ENCODE results near the gene IGF1R.

The IGF1R gene

DNA sequence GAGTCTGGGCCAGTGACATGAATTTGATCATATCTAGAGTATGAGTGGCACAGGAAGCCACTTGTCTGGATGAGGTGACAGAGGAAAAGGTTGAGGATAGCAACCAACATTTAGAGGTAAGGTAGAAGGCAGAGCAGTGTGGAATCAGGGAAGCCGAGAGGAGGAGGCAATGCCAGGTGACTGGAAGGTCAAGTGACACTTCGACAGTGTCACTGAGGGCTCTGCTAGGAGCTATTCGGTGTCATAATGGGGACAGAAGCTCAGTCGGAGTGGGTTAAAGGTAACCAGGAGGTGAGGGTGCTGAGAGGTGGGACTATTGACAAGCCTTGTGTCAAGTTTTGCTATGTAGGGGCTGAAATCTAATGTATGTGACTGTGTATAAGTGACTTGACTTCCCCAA, 56.7 kb downstream of the IGF1R start:
- no peak for DNase-seq (ENCODE audit: low read depth)

- DNase-seq (ENCODE audit: low read depth), result no peak
Measured at GRCh38 chr15:98706387-98706786, 58.0 kb downstream of the IGF1R start.

- no peak for DNase-seq (ENCODE audit: low read depth)
Measured at GRCh38 chr15:98706986-98707385, 58.6 kb downstream of the IGF1R start.

DNA sequence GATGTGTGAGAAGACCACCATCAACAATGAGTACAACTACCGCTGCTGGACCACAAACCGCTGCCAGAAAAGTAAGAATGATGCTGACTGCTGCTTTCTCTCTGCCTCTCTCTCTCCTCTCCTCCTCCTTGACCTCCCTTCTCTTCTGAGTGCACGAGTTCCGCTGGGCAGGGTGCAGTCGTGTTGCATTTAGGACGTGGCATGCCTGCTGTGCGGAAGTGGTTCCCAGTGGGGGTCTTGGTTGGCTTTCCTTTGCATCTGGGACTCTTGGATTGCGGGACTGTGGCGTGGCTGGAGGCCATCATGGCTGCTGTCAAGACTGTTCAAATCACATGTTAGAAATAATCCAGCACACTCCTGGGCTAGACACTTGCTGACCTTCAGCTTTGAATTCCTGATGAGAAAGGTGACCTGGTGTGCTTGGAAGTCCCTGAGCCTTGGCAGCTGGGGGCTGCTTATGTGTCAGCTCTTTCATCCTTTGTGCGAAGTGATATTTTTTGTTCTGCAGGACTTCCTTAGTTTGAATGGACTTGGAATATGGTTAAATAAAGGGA, 59.8 kb downstream of the IGF1R start:
- DNase-seq (ENCODE audit: low read depth), result no peak

GRCh38 chr15:98711810-98712209, 63.5 kb downstream of the IGF1R start:
- DNase-seq (ENCODE audit: low read depth), result no peak

GRCh38 chr15:98712845-98713584, 64.7 kb downstream of the IGF1R start:
- no peak for DNase-seq (ENCODE audit: low read depth)

DNA sequence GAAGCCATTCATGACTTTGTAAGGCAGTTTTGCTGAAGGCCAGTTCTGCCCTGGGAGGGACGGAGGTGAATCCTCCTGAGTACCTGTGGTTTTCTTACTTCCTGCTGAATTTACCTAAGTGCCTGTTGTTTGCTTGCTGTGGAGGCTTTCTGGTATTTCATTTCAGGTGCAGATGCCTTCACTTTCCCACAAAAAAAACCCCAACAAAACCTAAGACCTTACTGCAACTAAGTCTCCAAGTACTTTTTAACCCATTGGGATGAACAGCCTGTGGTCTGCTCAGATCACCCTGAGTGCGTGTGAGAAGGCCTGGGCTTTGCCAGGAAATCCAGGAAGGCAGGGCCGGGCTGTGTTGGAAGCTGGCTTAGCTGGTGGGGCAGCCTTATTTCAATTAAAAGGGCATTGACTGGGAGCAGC, 65.3 kb downstream of the IGF1R start:
- no peak for DNase-seq (ENCODE audit: low read depth)

GRCh38 chr15:98714922-98715321, 66.6 kb downstream of the IGF1R start:
- DNase-seq (ENCODE audit: low read depth), result no peak

- no peak for DNase-seq (ENCODE audit: low read depth)
Measured at GRCh38 chr15:98715401-98715800, 67.1 kb downstream of the IGF1R start.

- DNase-seq (ENCODE audit: low read depth), result no peak
Measured at GRCh38 chr15:98715890-98716443, 67.6 kb downstream of the IGF1R start.

- DNase-seq (ENCODE audit: low read depth), result no peak
Measured at GRCh38 chr15:98717371-98717770, 69.0 kb downstream of the IGF1R start.

- no peak for DNase-seq (ENCODE audit: low read depth)
Measured at GRCh38 chr15:98717942-98718341, 69.6 kb downstream of the IGF1R start.

GRCh38 chr15:98718426-98719136, 70.2 kb downstream of the IGF1R start:
- DNase-seq (ENCODE audit: low read depth), result no peak

GRCh38 chr15:98719137-98719740, 70.9 kb downstream of the IGF1R start:
- no peak for DNase-seq (ENCODE audit: low read depth)

- DNase-seq (ENCODE audit: low read depth), result no peak
Measured at GRCh38 chr15:98720031-98720430, 71.7 kb downstream of the IGF1R start.

- DNase-seq (ENCODE audit: low read depth), result no peak
Measured at GRCh38 chr15:98720577-98721565, 72.5 kb downstream of the IGF1R start.

- no peak for DNase-seq (ENCODE audit: low read depth)
Measured at GRCh38 chr15:98722209-98722608, 73.9 kb downstream of the IGF1R start.

- no peak for DNase-seq (ENCODE audit: low read depth)
Measured at GRCh38 chr15:98722645-98723044, 74.3 kb downstream of the IGF1R start.

GRCh38 chr15:98723195-98723594, 74.9 kb downstream of the IGF1R start:
- DNase-seq (ENCODE audit: low read depth), result no peak

DNA sequence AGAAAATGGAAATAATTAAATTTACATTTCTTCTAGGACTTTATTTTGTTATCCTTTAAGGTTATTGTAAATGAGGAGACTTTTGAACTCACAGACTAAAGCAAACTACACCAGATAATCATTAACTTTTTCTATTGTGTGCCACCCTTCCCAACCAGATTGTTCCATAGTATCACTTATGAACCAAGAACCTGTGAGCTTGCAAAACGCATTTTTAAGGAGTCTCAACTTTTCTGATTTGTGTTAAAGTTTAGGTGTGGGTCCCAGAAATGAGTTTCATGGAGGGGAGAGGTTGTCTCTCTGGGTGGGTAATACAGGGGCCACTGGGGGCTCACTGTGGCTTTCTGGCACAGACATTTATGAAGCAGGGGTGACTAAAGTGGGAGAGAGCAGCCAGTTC, 75.7 kb downstream of the IGF1R start:
- DNase-seq (ENCODE audit: low read depth), result no peak

DNA sequence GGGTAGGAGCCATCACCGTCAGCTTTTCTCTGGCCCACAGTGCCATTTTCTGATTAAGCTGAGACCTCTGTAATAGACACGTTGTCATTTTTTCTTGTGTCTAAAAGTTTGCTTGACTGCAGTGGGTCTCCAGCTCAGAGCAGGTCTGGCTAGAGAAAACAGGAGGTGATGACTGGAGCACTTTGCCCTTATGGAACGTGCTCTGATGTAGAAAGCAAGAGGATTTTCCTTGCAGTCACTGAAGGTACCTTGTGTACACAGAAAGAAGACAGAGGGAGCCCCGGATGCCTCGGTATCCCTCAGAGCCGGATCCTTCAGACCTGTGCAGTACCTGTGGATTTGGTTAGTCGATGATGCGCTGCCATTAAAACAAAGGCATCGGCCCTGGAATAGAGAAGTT, 76.2 kb downstream of the IGF1R start:
- DNase-seq (ENCODE audit: low read depth), result no peak
